ENCODE measurements around the gene SF3B3.
"Not testable (repeated sequence)": the region's sequence is repeated elsewhere in the genome, so short reads cannot be mapped to it uniquely, and the experiment has no call there.

SF3B3 gene

GRCh38 chr16:70565053-70565452, 41.4 kb downstream of the SF3B3 start:
- DNase-seq (ENCODE audit: low spot score), result no peak

GRCh38 chr16:70568601-70569237, 45.1 kb downstream of the SF3B3 start:
- DNase-seq (ENCODE audit: low spot score), result no peak

GRCh38 chr16:70569752-70570151, 46.1 kb downstream of the SF3B3 start:
- no peak for DNase-seq (ENCODE audit: low spot score)

GRCh38 chr16:70570967-70571570, 47.5 kb downstream of the SF3B3 start:
- DNase-seq (ENCODE audit: low spot score), result no peak

- no peak for DNase-seq (ENCODE audit: low spot score)
These were observed 48.0 kb downstream of the SF3B3 start for GRCh38 chr16:70571623-70572022.

- no peak for DNase-seq (ENCODE audit: low spot score)
These were observed 48.7 kb downstream of the SF3B3 start for GRCh38 chr16:70572050-70572925.

- no peak for DNase-seq (ENCODE audit: low spot score)
These were observed 49.3 kb downstream of the SF3B3 start for GRCh38 chr16:70572926-70573270.

GRCh38 chr16:70573451-70574121, 50.0 kb downstream of the SF3B3 start:
- DNase-seq (ENCODE audit: low spot score), result no peak

- DNase-seq (ENCODE audit: low spot score), result peak; percentile 31
These were observed 51.1 kb downstream of the SF3B3 start for GRCh38 chr16:70574595-70575271.

GRCh38 chr16:70575376-70575775, 51.8 kb downstream of the SF3B3 start:
- no peak for DNase-seq (ENCODE audit: low spot score)

- peak; percentile 41 for DNase-seq (ENCODE audit: low spot score)
These were observed 53.0 kb downstream of the SF3B3 start for GRCh38 chr16:70576431-70577255.

- no peak for DNase-seq (ENCODE audit: low spot score)
These were observed 53.7 kb downstream of the SF3B3 start for GRCh38 chr16:70577256-70577698.

GRCh38 chr16:70578035-70578434, 54.4 kb downstream of the SF3B3 start:
- no peak for DNase-seq (ENCODE audit: low spot score)

- DNase-seq (ENCODE audit: low spot score), result no peak
These were observed 55.6 kb downstream of the SF3B3 start for GRCh38 chr16:70579248-70579647.

- no peak for DNase-seq (ENCODE audit: low spot score)
These were observed 56.3 kb downstream of the SF3B3 start for GRCh38 chr16:70579648-70580630.

- DNase-seq (ENCODE audit: low spot score), result no peak
These were observed 58.8 kb downstream of the SF3B3 start for GRCh38 chr16:70582280-70582978.

GRCh38 chr16:70586731-70587130, 63.1 kb downstream of the SF3B3 start:
- DNase-seq (ENCODE audit: low spot score), result no peak

GRCh38 chr16:70588565-70588964, 64.9 kb downstream of the SF3B3 start:
- DNase-seq (ENCODE audit: low spot score), result no peak

- DNase-seq (ENCODE audit: low spot score), result not testable (repeated sequence)
These were observed 65.8 kb downstream of the SF3B3 start for GRCh38 chr16:70589416-70589815.

Measured in NAMALWA (cell line).